ENCODE measurements around the gene KCNMA1.

Gene KCNMA1

GRCh38 chr10:77253147-77253545 is 384.5 kb downstream of the KCNMA1 start:
- Histone ChIP-seq H3K36me3 (ENCODE audit: control insufficient read depth, insufficient read depth, low read length) (no peaks in the 10 kb centered on the region), H3K27ac (ENCODE audit: low read depth, low read length, severe bottlenecking) (no peak overlapping the region), H3K4me3 (ENCODE audit: extremely low read depth, insufficient read depth, low read length, poor library complexity, severe bottlenecking) (no peak overlapping the region), H3K9me3 (ENCODE audit: control insufficient read depth, low read length) (peaks cover 5% of the 10 kb centered on the region), H3K4me1 (ENCODE audit: control insufficient read depth, insufficient read depth, low read length, poor library complexity, severe bottlenecking) (peaks cover 18% of the 10 kb centered on the region)
- WGBS, 2 experiments (ENCODE audit: insufficient coverage in 2 of 2) = 92 to 100% methylated on average over 1 of the region's 1 CpG

- 88 to 93% methylated on average over 1 to 2 of the region's 4 CpGs for WGBS, 2 experiments (ENCODE audit: insufficient coverage in 2 of 2)
- no peak overlapping the region for H3K27ac ChIP-seq (ENCODE audit: low read depth, low read length, severe bottlenecking)
- peaks cover 23% of the 10 kb centered on the region for H3K4me1 ChIP-seq (ENCODE audit: control insufficient read depth, insufficient read depth, low read length, poor library complexity, severe bottlenecking)
- H3K4me3 ChIP-seq (ENCODE audit: extremely low read depth, insufficient read depth, low read length, poor library complexity, severe bottlenecking) = no peak overlapping the region
- H3K9me3 ChIP-seq (ENCODE audit: control insufficient read depth, low read length) = no peaks in the 10 kb centered on the region
- no peaks in the 10 kb centered on the region for H3K36me3 ChIP-seq (ENCODE audit: control insufficient read depth, insufficient read depth, low read length)
These were observed 385.0 kb downstream of the KCNMA1 start for GRCh38 chr10:77252380-77253146.

DNA sequence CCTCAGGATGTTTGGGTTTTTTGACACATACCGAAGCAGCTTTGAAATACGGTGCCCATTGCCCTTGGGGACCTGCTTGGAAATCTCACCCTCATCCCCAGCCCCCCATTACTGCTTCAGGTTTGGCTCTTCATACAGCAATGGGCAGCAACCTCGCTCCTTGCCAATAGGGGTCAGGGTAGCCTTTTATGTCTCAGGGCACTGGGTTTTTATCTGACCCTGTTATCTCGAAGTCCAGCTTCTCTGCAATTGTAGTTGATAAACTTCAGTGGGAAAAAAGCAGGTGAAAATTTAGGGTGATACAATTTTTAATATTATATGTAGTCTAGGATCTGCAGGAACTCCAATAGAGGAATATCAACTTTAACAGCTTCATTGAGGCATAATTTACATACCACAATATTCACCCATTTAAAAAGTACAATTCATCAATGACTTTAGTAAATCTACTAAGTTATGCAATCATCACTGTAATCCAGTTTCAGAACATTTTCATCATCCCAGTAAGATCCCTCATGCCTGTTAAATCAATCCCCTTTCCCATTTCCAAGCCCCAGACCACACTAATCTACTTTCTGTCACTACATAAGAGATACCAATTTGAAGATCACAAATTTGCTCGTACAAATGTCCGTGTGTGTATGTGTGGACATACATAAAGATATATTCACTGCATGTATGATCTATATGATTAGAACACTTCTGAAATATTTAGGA is 386.2 kb downstream of the KCNMA1 start:
- Histone ChIP-seq H3K27ac (ENCODE audit: low read depth, low read length, severe bottlenecking) (no peak overlapping the region), H3K9me3 (ENCODE audit: control insufficient read depth, low read length) (no peaks in the 10 kb centered on the region), H3K4me3 (ENCODE audit: extremely low read depth, insufficient read depth, low read length, poor library complexity, severe bottlenecking) (no peak overlapping the region), H3K4me1 (ENCODE audit: control insufficient read depth, insufficient read depth, low read length, poor library complexity, severe bottlenecking) (peaks cover 31% of the 10 kb centered on the region), H3K36me3 (ENCODE audit: control insufficient read depth, insufficient read depth, low read length) (no peaks in the 10 kb centered on the region)
- 26% methylated on average over 2 of the region's 6 CpGs; no CpG with 5 or more reads in 1 of the 2 experiments for WGBS, 2 experiments (ENCODE audit: insufficient coverage in 2 of 2)

DNA sequence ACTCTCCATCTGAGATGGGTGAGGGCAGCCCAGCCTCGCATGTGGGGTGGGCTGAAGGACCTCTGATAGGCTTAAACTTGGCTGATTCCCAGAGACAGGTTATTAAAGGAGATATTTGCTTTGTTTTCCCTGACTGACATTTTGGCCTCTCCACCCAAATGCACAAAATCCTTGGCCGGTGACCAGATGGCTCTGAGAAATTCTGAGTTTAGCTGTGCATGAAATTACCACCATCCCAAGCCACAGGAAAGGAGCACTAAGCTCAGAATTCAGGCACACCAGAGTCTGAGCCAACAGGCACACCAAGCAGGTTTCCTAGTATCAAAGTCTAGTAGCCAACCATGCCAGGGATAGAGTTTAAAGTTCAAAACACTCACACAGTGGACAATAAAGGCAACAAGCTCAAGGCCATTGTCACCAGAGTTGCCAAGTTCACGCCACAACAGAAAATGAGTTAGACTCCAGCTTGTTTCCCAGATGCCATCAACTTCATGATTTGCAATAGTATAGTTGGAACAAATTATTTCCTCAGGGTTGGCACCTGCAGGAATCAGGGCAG is 387.6 kb downstream of the KCNMA1 start:
- Histone ChIP-seq H3K36me3 (ENCODE audit: control insufficient read depth, insufficient read depth, low read length) (no peaks in the 10 kb centered on the region), H3K4me1 (ENCODE audit: control insufficient read depth, insufficient read depth, low read length, poor library complexity, severe bottlenecking) (peaks cover 41% of the 10 kb centered on the region), H3K27ac (ENCODE audit: low read depth, low read length, severe bottlenecking) (no peak overlapping the region), H3K9me3 (ENCODE audit: control insufficient read depth, low read length) (no peaks in the 10 kb centered on the region), H3K4me3 (ENCODE audit: extremely low read depth, insufficient read depth, low read length, poor library complexity, severe bottlenecking) (no peak overlapping the region)
- WGBS, 2 experiments (ENCODE audit: insufficient coverage in 2 of 2) = 89 to 100% methylated on average over 2 of the region's 3 CpGs

- peak overlapping the region; percentile 82 for H3K27ac ChIP-seq (ENCODE audit: low read depth, low read length, severe bottlenecking)
- 55 to 57% methylated on average over 2 to 3 of the region's 5 CpGs for WGBS, 2 experiments (ENCODE audit: insufficient coverage in 2 of 2)
- peaks cover 49% of the 10 kb centered on the region for H3K4me1 ChIP-seq (ENCODE audit: control insufficient read depth, insufficient read depth, low read length, poor library complexity, severe bottlenecking)
- no peaks in the 10 kb centered on the region for H3K9me3 ChIP-seq (ENCODE audit: control insufficient read depth, low read length)
- no peaks in the 10 kb centered on the region for H3K36me3 ChIP-seq (ENCODE audit: control insufficient read depth, insufficient read depth, low read length)
- no peak overlapping the region for H3K4me3 ChIP-seq (ENCODE audit: extremely low read depth, insufficient read depth, low read length, poor library complexity, severe bottlenecking)
These were observed 389.4 kb downstream of the KCNMA1 start for GRCh38 chr10:77248104-77248790.

DNA sequence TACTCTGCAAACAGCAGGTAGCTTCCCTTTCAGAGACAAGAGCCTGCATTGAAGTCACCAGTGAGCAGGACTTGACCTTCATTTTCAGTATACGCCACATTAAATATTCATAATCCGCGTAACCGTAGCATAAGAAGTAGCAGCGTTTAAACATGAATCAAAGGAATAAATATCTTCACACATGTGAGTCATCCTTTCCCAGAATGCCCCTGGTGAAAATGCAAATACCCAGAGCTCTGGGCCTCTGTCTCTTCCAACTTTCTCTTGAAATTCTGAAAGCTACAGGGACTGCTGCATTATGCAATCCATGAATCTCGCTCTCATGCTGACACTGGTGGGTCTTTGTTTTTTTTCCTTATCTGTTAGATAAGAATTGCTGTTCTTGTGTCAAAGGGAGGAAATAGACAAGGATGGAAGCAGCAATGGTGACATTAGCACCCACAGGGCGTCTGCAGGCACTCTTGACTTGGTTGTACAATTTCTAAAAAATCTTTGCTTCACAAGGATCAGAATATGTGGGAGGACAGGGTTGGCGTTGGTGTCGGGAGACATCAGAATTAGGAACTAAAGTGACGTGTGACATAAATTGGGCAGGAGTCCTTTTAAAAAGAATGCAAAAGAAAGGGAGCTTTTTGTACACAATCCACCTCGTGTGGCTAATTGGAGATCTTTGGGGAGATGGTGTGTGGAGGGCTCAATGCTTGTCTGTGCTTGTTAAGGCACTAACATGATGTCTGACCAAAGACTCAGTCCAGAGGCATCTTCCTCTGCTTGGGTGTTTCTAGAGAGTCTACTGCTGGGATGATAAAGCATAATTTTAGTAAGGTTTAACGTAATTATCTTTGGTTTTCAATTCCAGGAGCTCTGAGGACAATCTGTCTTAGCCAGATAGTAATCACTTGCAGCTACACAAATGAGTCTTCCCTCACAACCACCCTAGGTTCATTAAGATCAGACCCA is 390.3 kb downstream of the KCNMA1 start:
- Histone ChIP-seq H3K4me3 (ENCODE audit: extremely low read depth, insufficient read depth, low read length, poor library complexity, severe bottlenecking) (no peak overlapping the region), H3K36me3 (ENCODE audit: control insufficient read depth, insufficient read depth, low read length) (no peaks in the 10 kb centered on the region), H3K27ac (ENCODE audit: low read depth, low read length, severe bottlenecking) (peak overlapping the region; percentile 82), H3K4me1 (ENCODE audit: control insufficient read depth, insufficient read depth, low read length, poor library complexity, severe bottlenecking) (peaks cover 50% of the 10 kb centered on the region), H3K9me3 (ENCODE audit: control insufficient read depth, low read length) (no peaks in the 10 kb centered on the region)
- WGBS, 2 experiments (ENCODE audit: insufficient coverage in 2 of 2) = 76 to 80% methylated on average over 9 to 10 of the region's 12 CpGs

GRCh38 chr10:77245953-77246352 is 391.7 kb downstream of the KCNMA1 start:
- Histone ChIP-seq H3K36me3 (ENCODE audit: control insufficient read depth, insufficient read depth, low read length) (no peaks in the 10 kb centered on the region), H3K4me1 (ENCODE audit: control insufficient read depth, insufficient read depth, low read length, poor library complexity, severe bottlenecking) (peaks cover 54% of the 10 kb centered on the region), H3K27ac (ENCODE audit: low read depth, low read length, severe bottlenecking) (no peak overlapping the region), H3K9me3 (ENCODE audit: control insufficient read depth, low read length) (no peaks in the 10 kb centered on the region), H3K4me3 (ENCODE audit: extremely low read depth, insufficient read depth, low read length, poor library complexity, severe bottlenecking) (no peak overlapping the region)
- no CpG with 5 or more reads among the region's 1 CpG for WGBS, 2 experiments (ENCODE audit: insufficient coverage in 2 of 2)

DNA sequence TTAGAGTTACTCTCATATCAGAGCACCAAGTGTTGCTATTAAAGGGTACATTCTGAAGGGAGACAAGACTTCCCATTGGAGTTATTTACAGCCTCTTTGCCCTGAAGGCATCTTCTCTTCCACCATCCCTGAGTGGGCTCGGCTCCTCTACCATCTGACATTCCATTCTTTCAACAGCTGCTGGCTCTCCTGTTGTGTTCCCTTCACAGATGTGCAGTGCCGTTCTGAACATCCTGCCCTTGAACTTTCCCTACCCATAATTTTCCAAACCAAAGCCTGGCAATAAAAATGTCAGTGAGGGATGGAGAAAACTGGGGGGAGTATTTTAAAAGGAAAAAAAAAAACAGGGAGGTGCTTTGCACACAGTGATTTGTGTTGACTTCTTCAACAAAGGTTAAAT is 392.9 kb downstream of the KCNMA1 start:
- 38 to 91% methylated on average over 1 of the region's 2 CpGs for WGBS, 2 experiments (ENCODE audit: insufficient coverage in 2 of 2)
- no peak overlapping the region for H3K27ac ChIP-seq (ENCODE audit: low read depth, low read length, severe bottlenecking)
- no peaks in the 10 kb centered on the region for H3K36me3 ChIP-seq (ENCODE audit: control insufficient read depth, insufficient read depth, low read length)
- no peak overlapping the region for H3K4me3 ChIP-seq (ENCODE audit: extremely low read depth, insufficient read depth, low read length, poor library complexity, severe bottlenecking)
- no peaks in the 10 kb centered on the region for H3K9me3 ChIP-seq (ENCODE audit: control insufficient read depth, low read length)
- peaks cover 54% of the 10 kb centered on the region for H3K4me1 ChIP-seq (ENCODE audit: control insufficient read depth, insufficient read depth, low read length, poor library complexity, severe bottlenecking)

DNA sequence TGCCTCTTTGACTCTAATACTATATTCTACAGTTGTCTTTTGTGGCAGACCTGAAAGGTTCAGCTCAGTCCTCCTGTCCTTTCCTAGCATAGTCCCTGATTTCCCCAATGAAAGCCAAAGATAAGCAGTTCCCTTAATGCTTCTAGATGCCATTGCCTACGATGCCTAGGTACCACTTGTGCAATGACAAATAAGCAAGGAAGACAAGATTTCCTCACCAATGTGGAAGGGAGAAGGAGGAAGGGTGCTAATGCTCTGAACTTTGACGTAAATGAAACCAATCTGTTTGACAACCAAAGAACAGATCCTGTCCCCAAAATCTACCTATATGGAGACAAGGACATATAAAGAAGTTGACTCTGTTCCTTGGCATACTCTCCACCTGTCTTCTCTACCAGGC is 393.3 kb downstream of the KCNMA1 start:
- H3K4me1 ChIP-seq (ENCODE audit: control insufficient read depth, insufficient read depth, low read length, poor library complexity, severe bottlenecking) = peaks cover 54% of the 10 kb centered on the region
- H3K36me3 ChIP-seq (ENCODE audit: control insufficient read depth, insufficient read depth, low read length) = no peaks in the 10 kb centered on the region
- no CpG with 5 or more reads among the region's 2 CpGs for WGBS, 2 experiments (ENCODE audit: insufficient coverage in 2 of 2)
- no peak overlapping the region for H3K4me3 ChIP-seq (ENCODE audit: extremely low read depth, insufficient read depth, low read length, poor library complexity, severe bottlenecking)
- H3K9me3 ChIP-seq (ENCODE audit: control insufficient read depth, low read length) = no peaks in the 10 kb centered on the region
- H3K27ac ChIP-seq (ENCODE audit: low read depth, low read length, severe bottlenecking) = no peak overlapping the region

GRCh38 chr10:77241350-77241725 is 396.3 kb downstream of the KCNMA1 start:
- no peak overlapping the region for H3K27ac ChIP-seq (ENCODE audit: low read depth, low read length, severe bottlenecking)
- WGBS, 2 experiments (ENCODE audit: insufficient coverage in 2 of 2) = 79 to 85% methylated on average over 2 of the region's 3 CpGs
- H3K4me1 ChIP-seq (ENCODE audit: control insufficient read depth, insufficient read depth, low read length, poor library complexity, severe bottlenecking) = peaks cover 27% of the 10 kb centered on the region
- no peaks in the 10 kb centered on the region for H3K36me3 ChIP-seq (ENCODE audit: control insufficient read depth, insufficient read depth, low read length)
- no peak overlapping the region for H3K4me3 ChIP-seq (ENCODE audit: extremely low read depth, insufficient read depth, low read length, poor library complexity, severe bottlenecking)
- H3K9me3 ChIP-seq (ENCODE audit: control insufficient read depth, low read length) = no peaks in the 10 kb centered on the region

Measured in mesodermal cell (in vitro differentiated cells).